GM18868 (cell line): Measurements from ENCODE around the gene BRIX1.
A peak's percentile ranks its signal among the peaks of the same experiment; 100 is the strongest.

Source experiments
- ATAC-seq: cut with Tn5 transposase; IDR thresholded peaks from one replicate; pipeline ENCODE4 v1.9.1; 2021; ENCODE audit warnings: mild to moderate bottlenecking, moderate library complexity; ENCODE audit not compliant: unreplicated experiment

BRIX1 gene, protein sequence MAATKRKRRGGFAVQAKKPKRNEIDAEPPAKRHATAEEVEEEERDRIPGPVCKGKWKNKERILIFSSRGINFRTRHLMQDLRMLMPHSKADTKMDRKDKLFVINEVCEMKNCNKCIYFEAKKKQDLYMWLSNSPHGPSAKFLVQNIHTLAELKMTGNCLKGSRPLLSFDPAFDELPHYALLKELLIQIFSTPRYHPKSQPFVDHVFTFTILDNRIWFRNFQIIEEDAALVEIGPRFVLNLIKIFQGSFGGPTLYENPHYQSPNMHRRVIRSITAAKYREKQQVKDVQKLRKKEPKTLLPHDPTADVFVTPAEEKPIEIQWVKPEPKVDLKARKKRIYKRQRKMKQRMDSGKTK

DNA sequence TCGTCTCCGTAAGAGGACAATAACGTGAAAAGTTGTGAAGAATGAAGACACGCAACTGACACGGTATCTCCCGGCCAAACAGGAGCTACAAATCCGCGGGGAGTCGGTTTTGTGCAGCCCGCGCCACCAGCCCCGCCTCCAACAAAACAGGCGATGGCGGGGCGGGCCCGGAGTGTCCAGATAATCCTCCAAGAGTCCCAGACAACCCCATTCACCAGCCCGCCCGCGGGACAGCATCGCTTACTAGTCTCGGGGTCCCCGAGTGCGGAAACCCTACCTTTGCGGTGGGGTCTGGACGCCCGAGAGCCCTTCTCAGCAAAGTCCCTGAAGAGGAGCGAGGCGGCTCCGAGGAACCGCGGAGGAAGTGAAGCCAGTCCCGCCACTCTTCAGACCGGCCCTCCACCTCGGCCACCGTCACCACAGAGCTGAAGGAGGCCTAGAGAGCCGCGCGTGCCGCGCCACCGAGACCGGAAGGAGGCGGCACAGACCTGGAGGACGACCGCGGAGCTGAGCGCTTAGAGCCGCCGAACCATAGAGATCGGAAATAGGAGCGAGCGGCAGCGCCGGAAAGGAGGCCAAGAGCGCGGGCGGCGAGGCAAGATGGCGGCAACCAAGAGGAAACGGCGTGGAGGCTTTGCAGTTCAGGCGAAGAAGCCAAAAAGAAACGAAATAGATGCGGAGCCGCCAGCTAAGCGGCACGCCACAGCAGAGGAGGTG, at the start of gene BRIX1, which contains the start of gene RAD1:
Gene BRIX1, plus strand, starts transcription at position 573 of the 717 bp plus-strand sequence. Its CDS starts 28 bp downstream, at position 601.
Gene RAD1, minus strand, starts transcription at position 366 of the 717 bp plus-strand sequence. CDS start 612 bp downstream, outside the sequence.
- peak; percentile 98 for ATAC-seq

DNA sequence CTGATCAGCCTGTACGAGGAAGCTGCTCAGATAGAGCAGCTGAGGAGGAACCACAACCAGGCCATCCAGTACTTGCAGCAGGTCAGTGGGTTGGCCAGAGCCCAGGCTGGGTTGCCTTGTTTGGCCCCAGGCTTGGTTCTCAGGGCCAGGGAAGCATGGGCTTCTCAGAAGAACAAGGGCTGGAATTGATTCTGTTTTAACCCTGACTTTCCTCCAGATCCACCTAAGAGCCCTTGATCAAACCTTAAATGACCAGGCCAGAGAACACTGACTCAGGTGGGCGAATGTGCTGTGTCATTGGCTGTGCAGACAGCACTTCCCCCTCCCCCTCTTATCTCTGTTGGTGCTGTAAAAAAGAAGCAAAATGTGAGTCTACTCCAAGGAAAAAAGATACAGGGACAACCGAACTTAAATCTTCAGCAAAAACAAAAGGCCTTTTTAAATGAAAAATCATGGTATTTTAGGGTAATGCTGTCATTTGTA, 48.5 kb upstream of the BRIX1 start:
- no peak for ATAC-seq

DNA sequence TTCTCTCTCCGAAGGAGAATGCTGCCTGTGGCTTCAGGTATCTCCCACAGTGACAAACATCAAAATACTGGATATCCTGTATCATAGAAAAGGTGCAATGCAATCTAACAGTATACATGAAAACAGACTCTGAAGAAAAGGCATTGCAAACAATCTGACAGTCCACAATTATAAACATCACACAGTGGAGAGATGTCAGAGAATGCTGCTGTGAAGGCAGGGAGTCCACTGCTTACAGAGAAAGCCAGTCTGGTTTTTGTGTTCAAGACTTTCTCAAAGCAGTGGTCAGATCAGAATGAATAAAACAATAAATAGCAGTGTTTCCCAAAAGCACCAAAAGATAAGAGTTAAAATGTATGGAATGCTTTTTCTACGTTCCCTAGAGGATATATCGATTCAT, 47.9 kb upstream of the BRIX1 start:
- ATAC-seq, result no peak

DNA sequence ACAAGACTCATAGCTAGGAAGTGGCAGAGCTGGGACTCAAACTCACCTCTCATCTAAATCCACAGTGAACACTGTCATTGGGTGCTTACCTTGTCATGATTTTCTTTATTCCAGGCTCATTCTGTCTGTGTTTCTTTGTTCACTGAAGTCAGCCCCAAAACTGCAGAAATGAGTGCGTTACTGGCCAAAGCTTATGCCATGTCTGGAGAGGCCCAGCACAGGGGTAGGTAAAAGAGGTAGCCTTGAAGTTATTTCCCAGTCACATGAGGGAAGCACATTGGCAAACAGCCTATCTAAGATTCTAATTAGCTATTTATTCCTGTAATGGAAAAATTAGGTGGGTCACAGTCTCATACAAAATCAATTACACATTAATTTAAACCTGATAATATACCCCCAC, 46.7 kb upstream of the BRIX1 start:
- no peak for ATAC-seq

DNA sequence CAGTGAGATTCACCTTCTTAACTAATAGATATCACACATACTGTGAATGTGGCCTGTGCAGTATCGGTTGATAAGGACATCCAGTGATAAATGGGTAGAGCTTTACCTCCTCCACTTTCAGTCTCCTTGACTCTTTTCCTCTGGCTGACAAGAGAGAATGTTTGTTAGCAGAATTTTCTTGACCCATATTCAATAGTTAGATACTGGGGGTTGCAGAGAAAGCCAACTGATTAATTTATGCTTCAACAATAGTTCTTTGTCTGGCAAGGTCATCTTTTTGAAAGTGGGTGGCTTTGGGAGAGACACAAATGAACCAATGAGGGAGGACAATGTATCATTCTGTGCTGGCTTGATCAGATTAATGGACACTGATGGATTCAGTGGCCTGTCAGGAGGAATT, 46.3 kb upstream of the BRIX1 start:
- no peak for ATAC-seq

DNA sequence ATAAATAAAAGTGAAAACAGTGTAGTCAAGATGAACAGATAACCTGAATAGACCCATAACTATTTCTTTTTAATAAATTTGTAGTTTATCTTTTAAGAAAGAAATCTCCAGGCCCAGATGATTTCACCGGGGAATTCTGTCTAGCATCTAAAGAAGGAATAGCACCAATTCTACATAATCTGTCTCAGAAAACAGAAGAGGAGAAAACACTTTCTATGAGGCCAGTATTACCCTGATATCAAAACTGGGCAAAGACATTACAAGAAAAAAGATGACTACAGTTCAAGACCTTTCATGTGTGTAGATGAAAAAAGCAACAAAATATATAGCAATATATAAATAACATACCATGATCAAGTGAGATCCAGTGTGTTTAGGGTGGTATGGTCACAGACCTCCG, 45.1 kb upstream of the BRIX1 start:
- ATAC-seq, result no peak

DNA sequence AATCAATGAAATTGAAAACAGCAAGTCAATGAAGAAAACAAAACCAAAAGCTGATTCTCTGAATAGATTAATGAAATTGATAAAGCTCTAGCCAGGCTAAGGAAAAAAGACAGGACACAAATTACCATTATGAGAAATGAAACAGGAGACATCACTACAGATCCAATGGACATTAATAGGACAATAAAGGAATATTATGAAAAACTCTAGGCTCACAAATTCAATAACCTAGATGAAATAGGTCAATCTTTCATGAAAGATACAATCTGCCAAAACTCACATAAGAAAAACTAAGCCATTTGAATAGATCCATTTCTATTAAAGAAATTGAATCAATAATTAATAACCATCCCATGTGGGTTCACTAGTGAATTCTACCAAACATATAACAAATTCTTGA, 39.2 kb upstream of the BRIX1 start:
- ATAC-seq, result no peak

DNA sequence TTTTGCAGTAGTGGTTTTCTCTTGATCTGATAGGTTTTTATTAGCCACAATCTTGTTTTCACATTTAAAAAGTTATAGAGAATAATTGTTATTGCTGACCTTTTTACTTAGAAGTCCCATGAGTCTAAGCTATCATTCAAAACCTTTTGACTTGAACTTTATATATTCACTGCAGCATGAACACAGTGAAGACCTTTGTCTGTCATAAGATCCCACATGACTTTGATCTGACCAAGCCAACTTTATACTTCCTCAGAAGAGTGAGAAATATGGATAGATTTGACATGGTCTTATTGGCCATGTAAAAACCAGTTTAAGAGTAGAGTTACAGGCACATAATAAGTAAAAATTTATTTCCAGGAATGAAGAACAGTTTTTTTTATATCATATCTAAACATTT, 34.3 kb upstream of the BRIX1 start:
- no peak for ATAC-seq

DNA sequence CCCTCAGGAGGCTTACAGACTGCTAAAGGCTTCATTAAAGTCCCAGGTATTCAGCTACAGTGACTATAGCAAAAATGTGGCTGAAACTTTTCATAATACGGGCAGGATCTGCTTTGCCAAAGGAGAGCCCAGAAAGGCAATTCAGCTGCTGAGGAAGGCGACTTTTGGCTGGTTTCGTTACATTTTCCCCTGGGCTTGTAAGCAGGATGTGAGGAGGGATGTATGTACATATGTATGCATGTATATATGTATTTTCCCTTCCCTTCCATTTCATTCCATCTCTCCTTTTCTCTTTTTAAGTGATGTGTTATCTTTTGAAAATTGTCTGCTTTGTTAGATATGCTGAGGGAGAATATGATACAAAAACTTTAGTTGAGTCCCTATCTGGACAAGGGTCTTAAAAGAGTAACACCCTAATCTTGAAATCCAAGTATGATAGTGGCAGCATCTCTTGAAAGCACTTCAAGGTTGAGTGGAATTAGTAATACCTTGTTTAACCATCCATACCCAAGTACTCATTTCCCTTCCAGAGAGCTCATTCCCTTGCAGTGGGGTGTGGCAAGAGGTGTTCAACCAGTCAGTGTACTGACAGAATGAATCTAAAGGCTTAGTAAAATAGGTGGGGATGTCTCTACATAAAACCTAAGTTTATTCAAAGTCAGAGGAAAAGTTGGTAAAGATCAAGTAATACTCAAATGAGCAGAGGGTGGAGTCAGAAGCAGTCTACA, 29.0 kb upstream of the BRIX1 start:
- no peak for ATAC-seq

DNA sequence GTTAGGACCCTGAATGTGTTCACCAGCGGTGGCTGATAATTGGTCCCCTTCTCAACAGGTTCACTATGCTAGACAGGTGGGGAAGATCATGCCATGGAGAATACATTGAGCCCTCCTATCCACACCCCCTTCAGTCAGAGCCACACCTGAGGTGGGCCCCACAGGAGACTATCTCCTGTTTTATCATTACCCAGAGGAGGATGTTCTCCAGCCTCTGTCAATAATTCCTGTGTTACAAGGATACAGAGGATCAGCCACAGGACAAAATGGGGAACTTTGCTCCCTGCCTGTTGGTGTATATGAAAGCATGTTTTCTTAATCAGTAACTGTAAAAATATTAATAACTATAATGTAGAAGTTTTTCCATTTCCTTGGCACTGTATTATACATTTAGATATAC, 26.1 kb upstream of the BRIX1 start:
- no peak for ATAC-seq

DNA sequence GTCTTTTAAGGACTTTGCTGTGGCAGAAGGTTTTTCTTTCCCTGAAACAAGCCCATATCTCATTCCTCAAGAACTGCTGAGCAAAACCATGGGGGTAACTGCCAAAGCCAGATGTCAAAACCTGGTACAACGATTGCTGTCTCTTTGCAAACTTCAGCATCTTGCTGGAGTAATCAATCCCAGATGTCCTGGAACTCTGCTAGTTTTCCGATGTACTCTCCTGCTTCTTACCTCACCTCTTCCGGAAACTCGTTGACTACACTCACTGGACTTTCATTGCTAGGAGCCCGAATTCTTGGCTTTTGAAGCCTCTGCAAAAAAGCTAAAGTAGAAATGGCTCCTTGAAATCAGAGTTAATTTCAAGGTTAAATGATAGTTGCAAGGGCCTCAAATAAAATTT, 23.5 kb upstream of the BRIX1 start:
- no peak for ATAC-seq

DNA sequence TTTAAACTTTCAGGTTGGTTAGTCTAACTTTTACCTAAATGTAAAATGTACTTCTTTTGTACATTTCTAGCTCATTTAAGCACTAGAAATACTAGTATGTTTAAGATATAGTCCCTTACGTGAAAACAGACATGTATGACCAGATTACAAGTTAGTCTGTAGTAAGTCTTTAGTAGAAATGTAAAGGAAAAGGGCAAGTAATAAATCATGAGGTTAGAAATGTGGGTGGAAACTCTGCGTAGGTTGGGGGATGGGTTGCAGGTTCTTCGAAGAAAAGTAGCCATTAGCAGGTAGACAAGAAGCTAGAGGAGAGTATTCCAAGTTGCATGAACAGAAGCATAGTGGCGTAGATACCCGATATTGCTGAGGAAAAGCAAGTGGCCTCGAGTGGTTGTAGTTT, 23.1 kb upstream of the BRIX1 start:
- ATAC-seq, result no peak

DNA sequence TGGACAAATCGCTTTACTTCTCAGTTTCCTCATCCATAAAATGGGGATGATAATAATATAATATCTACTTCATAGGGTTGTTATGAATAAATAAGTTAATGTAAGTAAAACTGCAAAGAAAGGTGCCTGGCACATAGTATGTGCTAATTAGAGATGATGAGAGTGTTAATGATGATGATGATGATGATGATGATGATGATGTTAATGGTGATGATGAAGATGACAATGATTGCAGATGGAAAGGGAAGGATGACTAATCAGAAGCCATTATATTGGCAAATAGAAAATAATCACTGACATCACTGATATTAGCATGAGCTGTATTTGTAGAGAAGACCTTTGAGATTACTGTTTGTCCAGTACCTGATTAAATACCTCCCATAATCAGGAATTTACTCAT, 20.8 kb upstream of the BRIX1 start:
- ATAC-seq, result no peak

DNA sequence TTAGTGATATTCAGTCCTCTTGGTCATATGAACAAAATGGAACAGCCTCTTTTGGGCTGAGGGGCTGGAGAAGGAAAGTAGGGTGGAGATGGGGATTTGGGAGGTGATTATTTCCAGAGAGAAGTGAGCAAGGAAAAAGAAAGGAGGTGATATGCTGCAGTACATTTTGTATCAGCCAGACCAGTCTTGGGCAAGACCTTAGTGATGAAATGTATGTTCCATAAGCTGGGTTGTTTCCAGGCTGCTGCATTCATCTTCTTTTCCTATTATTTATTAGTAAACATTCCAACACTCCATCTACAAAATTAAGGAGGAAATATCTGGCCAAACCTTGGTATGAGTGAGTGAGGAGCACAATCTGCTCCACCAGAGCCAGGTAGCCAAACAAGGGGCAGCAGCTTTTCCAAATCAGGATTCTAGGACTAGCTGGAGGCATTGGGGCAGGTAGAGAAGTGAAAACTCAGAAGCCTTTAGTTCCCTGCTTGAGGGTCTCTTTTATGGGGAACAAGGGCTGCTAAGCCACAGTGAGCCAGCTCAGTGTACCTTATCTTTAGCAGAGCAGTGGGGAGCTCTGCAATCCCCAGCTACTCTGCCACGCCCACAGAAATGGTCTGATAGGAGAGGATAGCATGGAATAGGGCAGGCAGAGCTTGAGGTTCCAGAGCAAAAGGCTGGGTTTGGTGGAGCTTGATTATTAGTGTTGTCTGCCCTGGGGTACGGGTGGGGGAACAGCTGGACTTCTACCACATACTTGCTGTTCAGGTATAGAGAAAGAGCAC, 19.7 kb upstream of the BRIX1 start:
- no peak for ATAC-seq

DNA sequence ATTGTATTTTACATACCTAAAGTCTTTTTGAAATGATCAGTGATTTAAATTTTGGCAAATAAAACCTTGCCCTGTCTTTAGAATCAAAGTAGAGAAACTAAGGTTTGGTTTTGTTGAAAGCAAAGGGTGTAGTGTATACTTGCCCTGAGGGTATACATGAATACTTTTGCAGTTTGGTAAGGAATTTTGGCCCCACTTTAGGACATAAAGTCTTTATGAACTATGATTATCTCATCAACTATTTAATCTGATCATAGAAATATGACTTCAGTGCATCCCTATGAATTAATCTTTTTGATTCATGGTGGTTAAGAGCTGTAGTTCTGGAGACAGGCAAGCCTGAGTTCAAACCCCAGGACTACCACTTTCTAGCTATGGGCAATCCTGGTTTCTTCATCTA, 17.9 kb upstream of the BRIX1 start:
- ATAC-seq, result no peak

DNA sequence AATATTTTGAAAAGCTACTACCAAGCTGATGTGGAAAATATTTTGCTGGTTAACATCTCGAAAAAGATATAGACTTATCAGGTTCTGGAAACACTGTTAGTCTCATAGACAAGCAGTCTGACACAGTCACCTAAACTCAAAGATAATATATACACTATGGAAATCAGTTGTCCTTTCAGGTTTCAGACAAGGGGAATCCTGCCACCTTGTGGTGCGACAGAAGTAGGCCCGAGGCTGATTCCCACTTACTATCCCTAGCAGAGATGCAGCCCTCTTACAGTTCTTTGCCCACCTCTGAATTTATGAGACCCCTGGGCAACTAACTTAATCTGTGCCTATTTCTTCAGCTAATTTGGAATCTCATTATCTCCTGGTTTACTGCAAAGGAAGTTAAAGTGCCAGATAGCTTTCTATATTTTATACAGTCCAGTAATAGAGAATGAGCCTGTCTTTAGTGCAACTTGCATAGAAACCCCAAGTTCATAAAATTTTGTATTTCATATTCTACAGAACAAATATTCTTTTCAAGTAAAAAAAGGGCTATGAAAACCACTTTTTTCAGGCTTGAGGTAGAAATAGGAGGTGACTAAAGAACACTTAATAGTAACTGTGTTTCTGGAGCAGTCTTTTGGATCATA, 17.1 kb upstream of the BRIX1 start:
- peak; percentile 90 for ATAC-seq

DNA sequence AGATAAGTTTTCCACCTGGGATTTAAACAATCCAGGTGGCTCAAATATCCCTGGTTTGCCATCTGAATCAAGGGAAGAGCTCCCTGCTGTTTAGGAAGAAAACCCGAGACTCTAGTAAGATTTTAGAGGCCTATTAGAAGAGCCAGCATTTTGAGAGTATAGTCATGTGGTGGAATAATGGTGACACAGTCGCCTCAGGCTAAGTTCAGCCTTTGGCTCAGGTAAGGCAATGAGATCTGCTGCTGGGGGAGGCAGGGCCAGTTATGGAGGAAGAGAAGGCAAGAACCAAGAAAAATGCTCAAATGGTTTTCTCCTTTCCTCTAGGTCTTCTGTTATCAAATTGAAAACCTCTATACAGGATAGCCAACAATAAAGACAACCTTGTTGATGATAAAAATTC, 16.4 kb upstream of the BRIX1 start:
- ATAC-seq, result no peak

DNA sequence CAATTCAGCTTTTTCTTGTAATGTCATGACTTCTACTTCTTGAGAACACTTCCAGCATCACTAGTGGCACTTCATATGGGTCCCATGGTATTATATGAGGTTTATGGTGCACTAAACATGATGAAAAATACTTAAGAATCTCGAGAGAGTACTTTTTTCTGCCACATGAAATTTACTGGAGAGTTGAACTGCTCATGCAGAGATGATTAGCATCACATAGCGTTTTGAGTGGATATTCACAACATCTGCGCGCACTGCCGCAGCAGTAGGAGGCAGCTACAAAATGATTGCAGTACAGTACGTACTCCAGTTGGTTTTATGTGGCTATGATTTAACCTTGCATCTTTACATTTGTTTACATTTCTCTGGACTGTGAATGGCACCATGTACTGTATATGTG, 14.9 kb upstream of the BRIX1 start:
- no peak for ATAC-seq

DNA sequence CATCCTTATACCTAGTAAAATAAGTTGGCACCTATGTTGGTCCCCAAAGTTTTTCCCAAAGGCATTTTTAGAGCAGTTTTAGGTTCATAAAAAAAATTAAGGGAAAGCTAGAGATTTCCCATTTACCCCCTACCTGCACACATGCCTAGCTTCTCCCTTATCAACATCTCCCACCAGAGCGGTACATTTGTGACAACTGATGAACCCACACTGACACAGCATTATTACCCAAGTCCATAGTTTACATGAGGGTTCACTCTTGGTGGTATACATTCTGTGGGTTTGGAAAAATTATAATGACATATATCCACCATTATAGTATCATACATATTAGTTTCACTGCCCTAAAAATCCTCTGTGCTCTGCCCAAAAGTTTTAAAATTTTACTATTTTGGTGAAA, 12.3 kb upstream of the BRIX1 start:
- ATAC-seq, result no peak

DNA sequence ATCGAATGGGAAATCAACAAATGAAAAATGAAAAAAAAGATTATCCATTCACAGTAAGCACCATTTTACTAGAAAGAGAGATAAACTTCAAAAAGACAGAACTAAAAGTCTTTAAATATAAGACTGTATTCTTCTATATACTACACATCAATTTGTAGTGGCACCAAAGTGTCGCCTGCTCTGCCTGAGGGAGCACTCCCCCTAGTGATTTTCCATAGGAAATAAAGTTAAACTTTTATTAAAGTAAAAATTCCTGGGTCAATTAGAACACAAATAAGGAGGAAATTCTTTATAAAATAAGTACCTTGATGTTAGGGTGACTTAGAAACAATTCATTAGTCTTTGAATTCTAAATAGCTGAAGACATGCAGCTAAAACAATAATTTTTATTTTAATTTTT, 9.9 kb upstream of the BRIX1 start:
- no peak for ATAC-seq
